NOMO-1 treated with DMSO at 0.1 percent for 48 hours (cell line): ENCODE results near the gene GNAO1.

Experiments
- DNase-seq: peaks from one replicate; lab custom pipeline; 2025; ENCODE audit not compliant: unreplicated experiment; lab: John Stamatoyannopoulos, UW

Gene GNAO1

DNA sequence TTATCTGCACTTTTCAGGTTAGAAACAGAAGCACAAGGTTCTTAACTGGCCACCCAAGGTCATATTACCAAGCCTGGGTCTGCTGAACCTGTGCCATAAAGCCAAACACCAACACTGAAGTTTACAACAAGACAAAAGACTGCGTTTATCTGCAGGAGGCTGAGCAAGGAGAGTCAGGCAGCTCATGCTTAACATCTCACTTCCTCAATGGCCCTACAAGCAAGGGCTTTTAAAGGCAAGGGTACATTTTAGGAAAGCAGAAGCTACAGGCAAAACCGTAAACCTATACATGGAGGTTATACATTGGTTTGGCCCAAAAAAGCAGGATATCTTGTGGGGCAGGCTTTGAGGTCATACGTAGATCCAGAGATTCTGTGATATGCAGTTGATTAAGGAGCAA lies 91.2 kb downstream of the GNAO1 start:
- peak; percentile 86 for DNase-seq

DNA sequence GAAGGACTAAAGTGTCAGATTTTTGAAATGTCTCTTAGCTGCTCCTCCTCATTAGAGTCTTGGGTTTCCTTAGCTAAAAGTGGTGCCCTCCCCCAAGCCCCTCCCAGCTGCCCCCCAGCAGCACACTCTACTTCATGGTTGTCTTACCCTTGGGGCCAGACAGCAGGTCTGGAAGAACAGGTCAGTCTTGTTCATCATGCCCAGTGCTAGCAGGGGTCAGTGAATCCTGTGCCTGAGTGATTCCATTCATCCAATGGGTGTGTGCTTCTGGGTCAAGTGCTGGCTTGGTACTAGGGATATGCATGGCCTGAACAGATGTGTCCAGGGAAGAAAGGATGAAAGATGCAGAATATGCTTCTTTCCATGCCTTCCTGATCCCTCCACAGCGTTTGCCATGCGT lies 93.2 kb downstream of the GNAO1 start:
- no peak for DNase-seq

DNA sequence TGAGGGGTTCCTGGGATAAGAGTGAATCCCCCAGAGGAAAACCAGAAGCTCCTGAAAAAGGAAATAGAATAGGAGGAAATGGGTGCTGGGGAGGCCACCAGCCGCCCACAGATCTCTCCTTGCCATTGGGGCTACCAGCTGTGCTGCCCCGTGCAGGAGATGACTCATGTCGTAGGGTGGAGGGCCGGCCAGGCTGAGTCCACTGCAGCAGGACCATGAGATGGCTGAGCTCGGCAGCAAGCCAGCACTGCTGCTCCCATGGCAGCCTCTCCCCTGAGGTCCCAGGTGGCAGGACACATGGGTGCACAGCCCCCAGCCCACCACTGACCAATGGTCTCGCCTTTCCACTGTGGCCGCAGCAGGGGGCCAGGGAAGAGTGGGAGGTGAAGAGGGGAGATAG lies 95.5 kb downstream of the GNAO1 start:
- no peak for DNase-seq

DNA sequence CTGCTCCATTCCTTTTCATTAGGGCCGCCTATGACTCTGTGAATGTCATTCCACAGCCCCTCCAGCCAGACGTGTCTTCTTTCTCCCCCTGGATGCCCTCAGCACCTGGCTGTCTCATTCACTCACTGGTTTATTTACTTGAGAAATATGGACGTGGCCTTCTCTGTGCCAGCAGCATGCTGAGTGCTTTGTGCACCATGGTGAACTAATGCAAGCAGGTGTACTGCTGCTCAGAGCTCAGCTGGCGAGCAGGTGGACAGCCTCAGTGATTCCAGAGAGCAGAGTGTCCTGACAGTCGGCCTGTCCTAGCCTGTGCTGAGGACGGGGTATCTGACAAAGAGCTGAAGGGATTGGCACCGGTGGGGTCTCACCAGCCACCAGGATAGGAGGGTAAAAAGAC lies 96.7 kb downstream of the GNAO1 start:
- no peak for DNase-seq

DNA sequence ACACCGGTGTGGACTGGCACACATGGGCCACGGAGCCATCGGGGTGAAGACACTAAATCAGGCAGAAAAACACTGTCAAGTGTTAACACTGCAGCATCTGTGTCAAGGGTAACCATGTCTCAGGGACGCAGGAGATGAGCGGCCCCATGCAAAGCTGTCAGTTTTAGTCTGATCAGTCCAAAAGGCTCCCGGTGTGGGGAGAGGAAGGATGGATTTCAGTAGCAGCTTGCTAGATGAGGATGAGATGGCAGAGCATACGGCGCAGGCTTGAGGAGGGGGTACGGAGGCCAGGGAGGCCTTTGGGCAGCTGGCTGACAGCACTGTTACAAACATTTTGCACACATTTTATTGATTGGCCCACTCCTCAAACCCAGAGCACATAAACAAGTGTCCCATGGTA lies 98.1 kb downstream of the GNAO1 start:
- no peak for DNase-seq

DNA sequence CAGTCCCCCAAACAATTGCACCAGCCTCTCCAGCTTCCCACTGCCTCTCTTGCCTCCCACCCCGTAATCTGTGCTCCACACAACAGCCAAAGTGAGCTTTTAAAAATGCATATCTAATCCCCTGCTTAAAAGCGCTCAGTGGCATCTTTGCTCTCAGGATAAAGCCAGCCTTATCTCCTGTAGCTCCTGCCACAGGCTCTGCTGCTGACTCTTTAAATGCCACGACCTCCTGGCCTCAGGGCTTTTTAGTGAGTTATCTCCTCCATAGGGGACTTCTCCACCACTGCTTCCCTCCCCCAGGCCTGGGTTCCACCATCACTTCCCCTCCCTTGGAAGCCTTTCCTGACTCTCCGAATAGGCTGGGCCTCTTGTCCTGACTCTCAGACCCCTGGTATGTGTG lies 98.6 kb downstream of the GNAO1 start:
- no peak for DNase-seq

DNA sequence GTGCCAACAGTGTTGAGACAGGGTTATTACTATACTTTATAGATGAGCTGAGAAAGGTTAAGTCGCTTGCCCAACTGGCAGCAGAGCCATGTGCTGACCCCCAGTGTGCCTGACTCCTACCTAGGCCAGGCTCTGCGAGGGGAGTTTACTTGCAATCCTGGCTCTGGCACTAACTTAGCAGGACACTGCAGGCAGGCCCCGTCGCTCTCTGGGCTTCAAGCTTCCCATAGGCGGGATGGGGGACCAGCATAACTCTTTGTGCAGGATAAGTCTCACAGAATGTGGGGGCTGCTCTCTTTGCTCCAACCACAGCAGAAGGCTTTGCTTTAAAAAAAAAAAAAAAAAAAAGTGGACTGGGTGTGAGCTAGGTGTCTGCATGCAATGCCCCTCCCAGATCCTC lies 102.7 kb downstream of the GNAO1 start:
- DNase-seq = no peak

DNA sequence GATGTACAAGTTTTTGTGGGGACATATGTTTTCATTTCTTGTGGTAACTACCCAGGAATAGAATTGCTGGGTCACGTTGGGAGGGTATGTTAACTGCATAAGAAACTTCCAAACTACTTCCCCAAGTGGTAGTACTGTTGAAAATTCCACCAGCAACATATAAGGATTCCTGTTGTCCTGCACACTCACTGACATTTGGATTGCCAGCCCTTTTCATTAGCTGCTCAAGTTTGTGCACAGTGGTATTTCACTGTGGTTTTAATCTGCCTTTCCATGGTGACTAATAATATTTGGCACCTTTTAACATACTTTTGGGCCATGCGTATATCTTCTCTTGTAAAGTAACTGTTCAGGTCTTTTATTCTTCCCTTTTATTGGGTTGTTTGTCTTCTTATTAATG lies 103.3 kb downstream of the GNAO1 start:
- no peak for DNase-seq

DNA sequence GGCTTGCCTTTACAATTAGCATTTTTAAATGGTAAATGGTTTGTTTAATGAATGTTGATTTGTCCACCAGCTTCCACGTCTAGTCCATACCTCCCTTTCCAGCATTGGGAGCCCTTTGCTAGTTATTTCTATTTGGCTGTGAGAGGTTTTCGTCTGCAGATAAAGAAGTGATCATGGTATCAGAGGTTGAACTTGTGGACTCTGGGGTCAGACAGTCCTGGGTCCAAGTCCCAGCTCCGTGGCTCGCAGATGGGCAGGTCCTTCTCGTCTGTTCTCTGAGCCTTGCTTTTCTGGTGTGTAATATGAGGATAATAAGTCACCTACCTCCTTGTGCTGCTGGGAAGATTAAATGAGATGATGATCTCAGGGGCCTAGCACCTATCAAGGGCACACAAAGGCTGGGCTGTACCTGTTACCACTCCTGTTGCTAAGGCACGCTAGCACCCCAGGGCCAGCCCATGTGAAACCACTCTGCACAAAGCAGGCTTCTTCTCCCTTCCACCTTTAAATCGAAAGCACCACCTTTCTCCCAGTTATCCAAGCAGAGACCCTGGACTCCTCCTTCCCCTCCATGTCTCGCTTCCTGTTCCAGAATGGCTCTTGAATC lies 103.9 kb downstream of the GNAO1 start:
- no peak for DNase-seq

DNA sequence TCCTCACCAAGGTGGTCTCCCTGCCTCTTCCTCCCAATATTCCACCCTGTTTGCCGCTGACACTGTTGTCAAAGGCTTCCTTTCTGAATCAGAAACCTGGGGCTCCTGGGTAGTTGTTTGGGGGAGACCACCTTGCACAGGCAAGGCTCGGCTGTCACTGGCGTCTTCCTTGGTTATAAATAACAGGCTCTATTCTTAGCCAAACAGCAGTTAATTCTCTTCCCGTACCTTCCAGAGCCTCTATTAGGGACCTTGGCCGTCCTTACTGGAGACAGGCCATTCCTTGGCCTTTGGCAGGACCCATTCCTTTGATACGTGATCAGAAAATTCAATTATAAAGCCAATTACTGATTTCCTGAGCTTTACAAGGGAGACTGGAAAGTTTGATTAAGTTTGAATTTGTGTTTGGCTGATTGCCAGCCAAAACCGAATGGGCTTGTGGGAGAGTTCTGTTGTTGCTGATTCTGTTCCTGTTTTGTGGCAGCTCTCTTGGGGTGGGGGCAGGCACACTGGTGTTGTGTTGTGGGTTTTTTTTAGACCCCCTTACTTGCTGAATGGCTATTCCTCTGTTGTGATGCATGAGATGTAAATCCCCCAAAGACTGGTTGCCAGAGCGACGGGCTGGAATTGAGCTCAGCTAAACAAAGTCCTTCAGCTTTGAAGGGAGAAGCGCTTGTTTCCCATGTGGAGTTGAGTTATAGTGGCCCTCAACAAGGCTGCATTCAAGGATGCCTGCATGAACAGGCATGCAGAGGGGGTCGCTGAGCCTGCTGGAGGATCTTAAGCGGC lies 104.6 kb downstream of the GNAO1 start:
- no peak for DNase-seq

DNA sequence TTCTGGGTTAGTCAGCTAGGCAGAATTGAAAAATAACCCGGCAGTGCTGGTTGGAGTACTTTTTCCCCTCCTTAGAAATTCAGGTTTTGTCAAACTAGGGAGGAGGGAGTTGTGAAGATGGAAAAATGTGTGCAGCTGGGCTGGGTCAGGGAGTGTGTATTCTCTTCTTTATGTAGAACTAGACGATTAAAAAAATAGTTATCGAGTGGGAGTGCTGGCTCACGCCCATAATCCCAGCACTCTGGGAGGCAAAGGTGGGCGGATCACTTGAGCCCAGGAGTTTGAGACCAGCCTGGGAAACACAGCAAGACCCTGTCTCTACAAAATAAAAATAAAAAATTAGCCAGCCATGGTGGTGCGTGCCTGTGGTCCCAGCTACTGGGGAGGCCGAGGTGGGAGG lies 106.4 kb downstream of the GNAO1 start:
- DNase-seq = no peak

DNA sequence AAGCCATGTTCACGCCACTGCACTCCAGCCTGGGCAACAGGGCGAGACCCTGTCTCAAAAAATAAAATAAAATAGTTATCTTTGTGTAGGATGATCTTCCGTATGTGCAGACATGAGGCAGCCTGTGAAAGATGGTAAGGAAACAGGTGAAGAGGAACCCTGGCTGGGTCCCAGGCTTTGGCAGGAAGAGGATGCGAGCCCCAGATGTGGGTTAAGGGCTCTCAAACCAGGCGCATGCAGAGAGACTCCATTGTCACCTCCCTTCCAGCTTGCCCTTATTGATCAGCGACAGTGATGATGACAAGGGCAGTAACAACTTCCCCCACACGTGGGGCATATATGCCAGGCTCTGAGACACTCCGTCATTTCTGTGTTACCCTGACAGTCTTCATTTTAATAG lies 106.8 kb downstream of the GNAO1 start:
- no peak for DNase-seq

DNA sequence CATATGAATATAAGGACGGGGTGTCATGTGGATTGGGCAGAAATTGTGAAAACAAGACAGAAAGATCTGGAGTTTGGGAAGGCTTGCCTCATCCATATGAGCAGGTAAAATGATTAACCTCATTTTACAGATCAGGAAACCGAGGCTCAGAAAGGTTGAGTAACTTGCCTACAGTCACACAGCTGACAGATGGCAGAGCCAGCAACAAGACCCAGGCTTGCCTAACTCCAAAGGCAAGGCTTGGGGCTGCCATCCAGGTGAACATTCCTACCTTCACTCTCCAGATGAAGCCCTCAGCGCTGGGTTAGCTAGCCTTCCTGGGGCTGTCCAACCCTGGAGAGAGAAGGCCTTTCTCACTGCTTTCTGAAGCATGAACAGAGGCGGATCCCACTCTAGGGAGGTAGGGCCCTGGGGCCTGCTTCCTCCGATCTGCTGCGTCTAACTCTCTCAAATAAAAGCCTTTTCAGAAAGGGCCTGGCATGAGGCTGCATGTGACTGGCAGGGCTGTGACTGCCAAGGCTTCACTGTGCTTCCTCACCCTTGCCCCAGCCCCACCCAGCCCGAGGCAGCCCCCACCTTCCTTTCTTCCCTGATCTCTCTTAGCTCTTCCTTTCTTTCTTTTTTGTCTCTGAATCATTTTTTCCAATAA lies 107.8 kb downstream of the GNAO1 start:
- no peak for DNase-seq

DNA sequence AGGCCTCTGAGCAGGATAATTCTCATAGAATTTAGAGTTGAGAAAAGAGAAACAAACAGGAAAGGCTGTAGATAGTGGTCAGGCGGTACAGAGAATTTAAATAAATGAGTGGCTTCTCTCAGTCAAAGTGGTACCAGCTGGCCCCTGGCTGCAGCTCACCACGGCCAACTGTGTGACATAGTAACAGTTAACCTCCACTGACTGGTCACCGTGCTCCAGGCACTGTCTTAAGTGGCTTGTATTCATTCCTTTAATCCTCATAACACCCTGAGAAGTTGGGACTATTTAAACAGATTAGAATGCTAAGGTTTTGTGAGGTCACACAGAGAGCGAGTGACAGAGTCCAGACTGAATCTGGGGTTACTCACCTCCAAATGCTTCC lies 108.9 kb downstream of the GNAO1 start:
- no peak for DNase-seq

DNA sequence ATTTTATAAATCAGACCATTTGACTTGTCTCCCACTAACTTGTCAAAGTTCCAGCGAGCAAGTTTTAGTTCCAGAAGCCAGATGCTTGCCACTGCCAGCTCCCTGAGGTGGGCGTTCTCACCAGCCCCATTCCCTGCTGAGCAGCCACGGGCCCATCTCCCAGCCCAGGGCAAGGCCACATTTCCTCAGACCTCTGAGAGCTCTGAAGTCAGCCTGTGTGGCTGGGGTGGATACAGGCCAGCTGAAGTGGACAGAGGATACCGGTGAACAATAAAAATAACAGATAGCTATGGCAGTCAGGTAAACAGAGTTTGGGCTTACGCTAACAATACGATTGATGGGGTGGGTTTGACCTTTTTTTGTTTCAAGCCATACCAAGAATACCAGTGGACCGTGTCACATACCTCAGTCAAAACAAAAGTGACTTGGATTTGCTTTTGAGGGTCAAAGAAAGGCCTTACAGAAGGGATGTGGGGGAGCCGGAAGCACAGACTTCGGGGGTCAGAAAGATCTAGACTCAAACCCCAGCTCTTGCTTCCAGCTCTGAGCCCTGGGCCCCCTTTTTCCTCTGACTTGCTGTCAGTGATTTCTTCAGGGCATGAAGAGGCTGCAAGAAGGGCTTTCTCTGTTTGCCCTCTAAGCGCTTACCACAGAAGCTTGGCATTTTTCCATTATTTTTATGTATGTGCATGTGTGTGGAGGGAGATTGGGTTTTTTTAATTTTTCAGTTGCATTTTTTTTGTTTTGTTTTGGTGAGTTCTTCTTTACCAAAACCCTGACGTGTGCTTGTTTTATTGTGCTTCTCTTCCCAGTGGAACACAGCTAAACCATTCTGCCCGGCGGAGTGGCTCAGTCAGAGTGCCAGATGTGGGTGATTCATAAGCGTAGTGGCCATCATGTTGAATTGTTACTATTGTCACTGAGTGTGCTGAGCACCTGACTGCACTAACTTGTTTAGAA lies 109.9 kb downstream of the GNAO1 start:
- DNase-seq = no peak

DNA sequence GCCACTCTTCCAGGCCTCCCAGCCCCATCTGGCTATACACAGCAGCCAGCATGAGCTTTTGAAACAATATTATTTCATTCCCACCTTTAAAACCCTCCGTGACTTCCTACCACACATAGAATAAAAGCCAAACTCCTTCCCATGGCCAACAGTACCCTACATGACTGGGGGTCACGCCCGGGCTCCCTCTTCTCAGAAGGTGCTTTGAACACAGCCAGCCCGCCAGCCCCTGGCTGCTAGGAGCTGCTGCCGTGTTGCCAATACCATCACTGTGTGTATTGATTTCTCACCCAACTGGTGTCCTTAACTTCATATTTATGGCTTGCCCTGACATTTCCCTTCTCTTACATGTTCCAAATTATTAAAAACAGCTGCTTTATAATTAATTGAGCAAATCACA lies 111.2 kb downstream of the GNAO1 start:
- no peak for DNase-seq

DNA sequence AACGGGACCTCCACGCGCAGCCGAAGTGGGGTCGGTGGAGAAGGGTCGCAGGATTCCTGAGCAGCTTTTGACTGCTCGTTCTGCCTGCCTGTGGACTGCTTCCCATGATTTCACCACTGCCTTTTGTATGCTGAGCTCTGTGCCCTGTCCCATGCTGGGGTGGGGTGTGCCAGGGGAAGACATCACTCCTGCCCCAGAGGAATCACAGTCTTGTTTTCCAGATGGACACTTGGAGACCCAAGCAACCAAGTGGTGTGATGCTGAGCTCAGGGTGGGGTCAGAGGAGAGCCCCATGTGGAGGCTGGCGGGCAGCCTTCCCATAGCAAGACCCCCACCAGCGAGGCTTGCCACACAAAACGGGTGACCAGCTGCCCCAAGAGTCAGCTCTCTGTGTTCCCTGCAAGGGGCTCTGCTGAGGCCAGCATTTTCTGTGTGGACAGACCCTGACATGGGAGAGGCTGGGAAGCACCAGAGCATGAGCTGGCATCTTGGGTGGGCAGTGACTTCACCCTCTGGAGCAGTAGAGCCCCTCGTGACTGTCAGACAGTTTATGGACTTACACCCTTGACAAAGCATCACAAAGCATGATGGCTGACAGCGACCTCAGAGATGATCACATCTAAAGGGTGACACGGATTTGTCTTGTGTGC lies 111.9 kb downstream of the GNAO1 start:
- DNase-seq = no peak

DNA sequence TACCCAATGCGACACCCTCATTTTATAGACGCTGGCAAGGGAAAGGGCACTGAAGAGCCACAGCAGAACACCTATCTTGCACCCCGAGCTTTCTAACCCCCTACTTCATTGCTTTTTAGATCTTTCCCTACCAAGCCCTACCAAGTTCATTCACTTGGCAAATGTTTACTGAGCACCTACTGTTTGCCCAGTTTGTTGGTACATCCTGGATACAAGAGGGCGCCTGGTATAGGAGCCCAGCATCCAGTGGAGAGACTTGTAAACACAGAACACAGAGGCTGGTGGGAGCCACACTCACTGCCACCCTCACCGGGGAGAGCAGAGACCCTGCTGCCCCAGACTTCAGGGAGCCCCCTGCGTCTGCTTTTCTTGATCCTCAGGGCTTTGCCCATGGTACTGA lies 112.6 kb downstream of the GNAO1 start:
- DNase-seq = no peak

DNA sequence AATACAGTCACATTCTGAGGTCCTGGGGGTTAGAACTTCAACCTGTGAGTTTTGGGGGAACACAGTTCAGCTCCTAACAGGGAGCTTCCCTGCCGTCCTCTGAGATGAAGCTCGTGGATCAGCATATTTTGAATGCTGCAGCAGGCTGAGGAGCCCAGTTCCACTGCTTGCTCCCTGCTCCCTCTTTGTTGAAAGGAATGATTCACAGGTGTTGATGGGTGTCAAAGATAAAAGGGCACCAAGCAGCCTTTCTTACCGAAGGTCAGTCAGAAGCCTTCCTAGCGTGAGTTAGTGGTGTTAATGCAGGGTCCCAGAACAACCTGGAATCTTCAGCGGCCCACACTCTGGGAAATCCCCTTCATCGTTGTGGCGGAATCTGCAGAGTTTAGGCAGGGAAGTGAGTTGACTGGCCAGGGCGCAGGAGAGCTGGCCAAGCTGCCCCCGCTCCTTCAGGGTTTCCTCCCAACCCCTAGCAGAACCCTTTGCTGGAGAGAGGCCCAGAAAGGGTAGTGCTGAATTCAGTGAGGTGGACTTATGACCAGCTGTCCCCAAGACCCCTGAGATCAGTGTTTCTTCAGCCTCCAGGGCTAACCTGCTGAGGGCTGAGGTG lies 114.8 kb downstream of the GNAO1 start:
- no peak for DNase-seq

DNA sequence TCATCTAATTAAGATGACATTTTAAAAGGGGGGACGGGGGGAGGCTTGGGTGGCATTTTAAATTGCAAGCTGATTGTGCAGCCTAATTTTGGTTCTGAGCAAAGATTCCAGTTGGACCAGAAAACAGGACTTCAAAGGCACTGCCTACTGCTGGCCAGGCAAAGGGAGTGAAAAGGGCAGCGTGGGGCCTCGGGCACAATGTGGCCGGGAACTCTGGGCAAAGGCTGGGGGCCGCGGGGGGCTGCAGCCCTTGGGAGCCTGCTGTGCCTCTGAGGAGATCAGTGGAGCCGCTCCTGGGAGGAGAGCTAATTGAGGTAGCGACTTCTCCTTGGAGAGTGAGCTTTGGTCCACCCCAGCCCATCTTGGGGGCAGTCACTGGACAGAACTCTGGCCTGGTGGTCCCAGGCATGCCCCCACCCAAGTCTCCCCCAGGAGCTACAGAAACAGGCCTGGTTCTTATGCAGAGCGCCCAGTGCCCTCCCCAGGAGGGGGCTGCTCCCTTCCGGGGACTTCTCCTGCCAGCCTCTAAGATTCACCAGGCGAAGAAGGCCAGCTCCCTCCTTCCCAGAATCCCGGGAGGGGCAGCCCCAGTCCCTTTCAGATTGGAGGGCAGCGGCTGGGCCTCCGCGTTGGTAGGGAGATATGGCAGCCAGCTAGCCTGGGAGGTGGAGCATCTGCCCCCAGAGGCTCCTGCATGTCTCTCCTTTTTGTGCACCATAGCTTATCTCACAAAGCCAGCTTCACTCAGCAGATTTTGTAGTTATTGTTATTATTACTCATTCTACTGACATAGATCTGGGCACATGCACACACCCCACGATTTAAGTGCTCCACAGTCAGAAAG lies 115.6 kb downstream of the GNAO1 start:
- DNase-seq = no peak
